OCI-LY7 (cell line): Measurements from ENCODE around the gene GREM1. TPM values are rescaled to one million over a fixed set of nuclear protein-coding genes. Genes with fewer than 3 reads are reported as not detected.

Source experiments
- BruUV-seq: library from RNA; stranded (reverse); fragments of 400-500 nt; replicated peaks from 2 replicates; lab custom pipeline; 2021; lab: Mats Ljungman, UMichigan
- CTCF ChIA-PET: fragments of 300-600 bp; sonication (Branson Sonifier 250); formaldehyde crosslinking; loops from one replicate; lab custom pipeline; 2022; ENCODE audit warnings: antibody characterized with exemption; ENCODE audit not compliant: unreplicated experiment; lab: Charles Lee
- POLR2A ChIA-PET: fragments of 300-600 bp; sonication (Branson Sonifier 250); formaldehyde crosslinking; loops from one replicate; lab custom pipeline; 2022; ENCODE audit warnings: antibody characterized with exemption; lab: Charles Lee
- DNase-seq: peaks from one replicate; pipeline ENCODE4 v3.0.0-alpha.2; 2015; ENCODE audit warnings: low spot score
- H2AFZ ChIP-seq: fragments of 200-600 bp; sonication (generic), shearing (Covaris generic); 2 replicates; pipeline ENCODE4 v1.6.1; 2014; ENCODE audit warnings: mild to moderate bottlenecking, antibody characterized with exemption, low read length, moderate library complexity
- H3K27ac ChIP-seq: fragments of 200-600 bp; sonication (generic); 2 replicates; pipeline ENCODE4 v1.5.1; 2014; ENCODE audit warnings: mixed run types, low read depth, mild to moderate bottlenecking, moderate library complexity, low read length, inconsistent platforms; ENCODE audit not compliant: poor library complexity, severe bottlenecking
- H3K36me3 ChIP-seq: fragments of 200-600 bp; sonication (generic); 2 replicates; pipeline ENCODE4 v1.6.1; 2014; ENCODE audit warnings: mild to moderate bottlenecking, antibody characterized with exemption, low read length, moderate library complexity, mixed read lengths; ENCODE audit not compliant: insufficient read depth
- H3K4me1 ChIP-seq: fragments of 200-600 bp; sonication (generic); 2 replicates; pipeline ENCODE4 v1.5.1; 2014; ENCODE audit warnings: mild to moderate bottlenecking, low read length; ENCODE audit not compliant: insufficient read depth, poor library complexity, severe bottlenecking
- H3K4me2 ChIP-seq: fragments of 200-600 bp; sonication (generic); 2 replicates; pipeline ENCODE4 v1.6.1; 2014; ENCODE audit warnings: mild to moderate bottlenecking, low read length
- H3K4me3 ChIP-seq: fragments of 200-600 bp; sonication (generic); 2 replicates; pipeline ENCODE4 v1.5.1; 2014; ENCODE audit warnings: mild to moderate bottlenecking, low read depth, low read length; ENCODE audit not compliant: poor library complexity, severe bottlenecking
- H3K79me2 ChIP-seq: fragments of 200-600 bp; sonication (generic); 2 replicates; pipeline ENCODE4 v1.6.1; 2016; ENCODE audit warnings: low read depth, mild to moderate bottlenecking, low read length, moderate library complexity, mixed read lengths; ENCODE audit not compliant: insufficient read depth
- H3K9me2 ChIP-seq: fragments of 200-600 bp; sonication (generic); 2 replicates; pipeline ENCODE4 v1.6.1; 2016; ENCODE audit warnings: mild to moderate bottlenecking, low read length, mixed read lengths; ENCODE audit not compliant: insufficient read depth
- H3K9me3 ChIP-seq: fragments of 200-600 bp; sonication (generic); 2 replicates; pipeline ENCODE4 v1.6.1; 2014; ENCODE audit warnings: mild to moderate bottlenecking, mixed run types, low read length, mixed read lengths
- H4K20me1 ChIP-seq: fragments of 200-600 bp; sonication (generic); 2 replicates; pipeline ENCODE4 v1.6.1; 2014; ENCODE audit warnings: mild to moderate bottlenecking, antibody characterized with exemption, low read length, moderate library complexity, mixed read lengths; ENCODE audit not compliant: insufficient read depth
- CTCF ChIP-seq: fragments of 200-600 bp; sonication (generic); conservative IDR thresholded peaks from 2 replicates; pipeline ENCODE4 v1.5.1; 2014; ENCODE audit warnings: mild to moderate bottlenecking, antibody characterized with exemption, low read length, moderate library complexity, mixed read lengths
- EZH2phosphoT487 ChIP-seq: fragments of 200-600 bp; sonication (generic); IDR thresholded peaks from 2 replicates; pipeline ENCODE4 v1.6.1; 2018; ENCODE audit warnings: low read depth, borderline replicate concordance, mild to moderate bottlenecking, mixed run types, antibody characterized with exemption, low read length, moderate library complexity, mixed read lengths
- intact Hi-C: fragments of 100-400 bp; cut with micrococcal nuclease; formaldehyde crosslinking; loops from one replicate; pipeline ENCODE4 v1.10.0; 2022; ENCODE audit not compliant: unreplicated experiment
- total RNA-seq, 2 experiments: library from RNA; depleted of rRNA in 1 of 2; stranded (reverse); fragments of >200 nt in 1 of 2; shearing (Covaris generic) in 1 of 2; gene quantifications; 2 replicates each; pipeline ENCODE4 v1.2.3, GENCODE V29; 2014 to 2022

The GREM1 gene
- total RNA-seq, 2 experiments from 2014 or later: not detected

- Histone ChIP-seq H3K27ac (no peak overlapping the region), H2AFZ (no peak overlapping the region), H3K36me3 (no peaks in the 10 kb centered on the region), H3K9me3 (no peaks in the 10 kb centered on the region), H3K79me2 (no peaks in the 10 kb centered on the region), H3K4me1 (no peaks in the 10 kb centered on the region), H3K4me3 (no peak overlapping the region), H3K4me2 (no peak overlapping the region), H4K20me1 (no peaks in the 10 kb centered on the region), H3K9me2 (no peaks in the 10 kb centered on the region)
- no TSS peak for BruUV-seq
- TF ChIP-seq CTCF: no peak
- TF ChIP-seq EZH2phosphoT487: no peak
- POLR2A ChIA-PET: no interaction called here
- no peak for DNase-seq
- intact Hi-C loops: no loop called here
- CTCF ChIA-PET: no interaction called here
These were observed 28.5 kb downstream of the GREM1 start for GRCh38 chr15:32746116-32746857.

GRCh38 chr15:32747921-32748342 is 30.1 kb downstream of the GREM1 start:
- Histone ChIP-seq H3K9me2 (no peaks in the 10 kb centered on the region), H3K9me3 (no peaks in the 10 kb centered on the region), H3K4me1 (no peaks in the 10 kb centered on the region), H3K79me2 (no peaks in the 10 kb centered on the region), H2AFZ (no peak overlapping the region), H3K4me3 (no peak overlapping the region), H3K27ac (no peak overlapping the region), H3K36me3 (no peaks in the 10 kb centered on the region), H3K4me2 (no peak overlapping the region), H4K20me1 (no peaks in the 10 kb centered on the region)
- POLR2A ChIA-PET: no interaction called here
- no TSS peak for BruUV-seq
- no peak for DNase-seq
- CTCF ChIA-PET: interaction anchor here (0.5 kb wide), 1 partner anchor 95 kb away, joined by 3 read pairs; no protein-coding TSS in a partner anchor
- TF ChIP-seq CTCF (no peak), EZH2phosphoT487 (no peak)
- intact Hi-C loops: no loop called here

DNA sequence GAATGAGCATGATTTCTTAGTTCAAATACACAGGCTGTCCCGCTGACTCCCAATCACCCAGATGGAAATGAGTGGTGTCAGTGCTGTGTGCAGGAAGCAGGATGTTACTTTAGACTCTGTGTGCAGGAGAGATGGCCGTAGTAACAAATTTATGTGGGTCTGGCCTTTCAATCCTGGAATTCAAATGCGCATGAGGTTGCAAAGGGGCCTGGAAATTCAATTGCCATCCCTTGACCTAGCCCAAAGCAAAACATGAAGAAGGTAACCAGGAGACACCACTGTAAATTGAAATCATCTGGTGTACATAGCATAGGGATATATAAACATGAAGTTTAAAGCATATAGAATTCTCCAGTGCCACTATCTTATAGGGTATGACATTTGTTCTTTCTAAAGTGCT is 33.2 kb downstream of the GREM1 start:
- ChIA-PET POLR2A (interaction anchor here (0.7 kb wide), 1 partner anchor 10 kb away, joined by 3 read pairs; no protein-coding TSS in a partner anchor), CTCF (no interaction called here)
- no peak overlapping the region for H3K27ac ChIP-seq
- H3K4me2 ChIP-seq: no peak overlapping the region
- H3K4me1 ChIP-seq: no peaks in the 10 kb centered on the region
- no peaks in the 10 kb centered on the region for H3K36me3 ChIP-seq
- DNase-seq: no peak
- no peaks in the 10 kb centered on the region for H4K20me1 ChIP-seq
- H3K9me3 ChIP-seq: no peaks in the 10 kb centered on the region
- no peaks in the 10 kb centered on the region for H3K79me2 ChIP-seq
- BruUV-seq: no TSS peak
- no peak overlapping the region for H2AFZ ChIP-seq
- TF ChIP-seq CTCF: no peak
- TF ChIP-seq EZH2phosphoT487: no peak
- intact Hi-C loops: no loop called here
- no peaks in the 10 kb centered on the region for H3K9me2 ChIP-seq
- H3K4me3 ChIP-seq: no peak overlapping the region
